Hematopoietic multipotent progenitor cell treated with erythropoietin and hydrocortisone succinate and interleukin-3 and kit ligand, for 17 days (in vitro differentiated cells): Measurements from ENCODE around the gene DPT.

Experiments used
- DNase-seq: peaks from one replicate; pipeline ENCODE4 v3.0.0-alpha.2; 2015; ENCODE audit warnings: low spot score

The DPT gene

DNA sequence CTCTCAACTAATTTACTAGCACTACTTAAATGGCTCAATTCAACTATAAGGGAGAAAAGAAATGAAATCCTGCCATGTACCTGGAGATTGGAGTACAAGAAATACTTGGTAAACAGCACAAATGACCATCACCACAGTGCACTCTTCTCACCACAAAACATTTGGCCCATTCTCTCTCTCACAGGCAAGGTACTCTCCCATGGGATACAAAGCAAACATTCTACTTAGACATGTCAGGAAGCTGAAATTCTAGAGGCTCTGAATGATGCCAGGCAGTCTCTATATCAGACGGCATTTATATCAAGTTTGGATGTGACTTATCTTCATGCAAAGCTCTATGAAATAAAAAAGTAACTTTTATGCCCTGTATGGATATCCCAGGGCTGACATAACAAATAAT, 72.5 kb downstream of the DPT start:
- no peak for DNase-seq

DNA sequence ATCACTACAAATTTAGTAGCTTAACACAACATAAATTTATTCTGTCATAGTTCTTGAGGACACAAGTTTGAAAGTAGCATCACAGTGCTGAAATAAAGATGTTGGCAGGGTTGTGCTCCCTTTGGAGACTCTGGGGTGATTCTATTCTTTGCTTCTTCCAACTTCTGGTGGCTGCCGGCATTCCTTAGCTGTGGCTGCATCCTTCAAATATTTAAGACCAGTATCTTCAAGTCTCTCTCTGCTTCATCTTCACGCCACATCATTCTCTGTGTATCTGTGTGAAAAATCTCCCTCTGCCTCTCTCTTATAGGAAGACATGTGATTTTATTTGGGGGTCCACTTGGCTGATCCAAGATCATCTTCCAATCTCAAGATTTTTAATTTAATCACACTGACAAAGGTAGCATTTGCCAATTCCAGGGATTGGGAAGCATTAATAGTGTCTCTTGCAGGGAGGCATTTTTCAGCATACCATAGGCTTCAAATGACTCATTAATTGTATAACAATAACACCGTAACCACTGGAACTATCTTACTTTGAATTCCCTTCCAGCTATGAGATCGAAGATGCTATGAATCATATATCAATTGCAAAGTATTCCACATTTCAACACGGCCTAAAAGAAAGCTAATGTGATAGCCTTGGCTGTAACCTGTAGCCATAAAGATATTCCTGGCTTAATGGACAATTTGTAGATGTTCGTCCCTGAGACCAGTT, 74.6 kb downstream of the DPT start:
- no peak for DNase-seq

DNA sequence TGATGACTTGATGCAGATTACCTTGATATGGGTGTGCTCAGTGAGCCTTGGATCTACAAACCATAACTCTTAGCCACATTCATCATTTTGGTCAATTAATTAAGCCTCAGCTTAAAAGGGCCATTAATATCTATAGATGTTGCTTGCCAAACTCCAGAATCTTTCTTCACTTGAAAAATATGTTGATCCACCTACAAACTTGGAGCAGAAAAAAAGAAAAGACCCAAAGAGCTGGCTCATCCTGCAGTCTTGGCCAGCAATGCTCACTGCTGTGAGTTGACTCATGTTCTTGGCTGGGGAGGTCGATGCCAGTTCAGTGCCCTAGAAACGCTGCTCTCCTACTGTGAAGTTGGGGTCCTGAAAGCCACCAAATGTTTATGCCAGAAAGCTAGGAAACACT, 75.4 kb downstream of the DPT start:
- no peak for DNase-seq

DNA sequence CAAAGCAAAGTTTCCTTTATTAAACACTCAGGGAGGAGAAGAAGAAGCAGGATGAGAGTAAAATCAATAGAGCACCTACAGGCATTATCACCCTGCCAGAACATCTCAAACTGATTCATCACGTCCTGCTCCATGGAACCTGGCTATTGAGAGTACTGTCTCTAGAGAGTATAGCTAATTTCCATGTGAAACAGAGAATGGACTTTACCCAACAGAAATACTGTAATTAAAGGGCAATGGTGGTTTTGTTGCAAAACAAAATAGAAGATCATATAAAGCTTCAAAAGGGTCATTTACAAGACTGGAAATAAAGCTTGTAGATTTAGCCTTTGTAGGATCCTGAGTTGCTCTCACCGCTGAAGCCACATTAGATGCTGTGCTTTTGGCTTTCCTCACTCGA, 83.3 kb downstream of the DPT start:
- no peak for DNase-seq
